SK-N-SH (cell line): ENCODE data around the gene EPHB2. TPM values are rescaled to one million over a fixed set of nuclear protein-coding genes. Genes with fewer than 3 reads are reported as not detected.

Experiments used
- CTCF ChIA-PET: fragments of 300-600, 350-600 bp; formaldehyde crosslinking; extraction: SDS; loops from one replicate; lab custom pipeline; 2021; lab: Yijun Ruan, JAX
- POLR2A ChIA-PET: fragments of 350-600 bp; sonication (Branson Sonifier 250); formaldehyde crosslinking; extraction: SDS; loops from one replicate; lab custom pipeline; 2020; ENCODE audit warnings: antibody characterized with exemption, inconsistent platforms; lab: Yijun Ruan, JAX
- DNase-seq: peaks from one replicate; pipeline ENCODE4 v3.0.0; 2012
- H2AFZ ChIP-seq: fragments of 200-600 bp; sonication (generic); 2 replicates; pipeline ENCODE4 v1.8.1; 2016; ENCODE audit warnings: antibody characterized with exemption, mild to moderate bottlenecking, low read depth
- H3F3A ChIP-seq: fragments of 200-600 bp; sonication (generic); replicated peaks from 2 replicates; pipeline ENCODE3; 2016; ENCODE audit warnings: antibody characterized with exemption, mild to moderate bottlenecking; ENCODE audit not compliant: insufficient read depth
- H3K27ac ChIP-seq, 2 experiments: fragments of 200-500 bp in 1 of 2; fragments of 200-600 bp in 1 of 2; sonication (Bioruptor generic) in 1 of 2; sonication (generic), shearing (Covaris generic) in 1 of 2; 2 replicates each; pipeline versions ENCODE4 v1.5.1 to v1.6.1; 2014 to 2016; ENCODE audit warnings: low read depth in 2 of 2, inconsistent platforms in 1 of 2, low read length in 1 of 2, mild to moderate bottlenecking in 1 of 2, mixed read lengths in 1 of 2
- H3K27me3 ChIP-seq: fragments of 200-600 bp; sonication (generic), shearing (Covaris generic); 2 replicates; pipeline ENCODE4 v1.6.1; 2016; ENCODE audit warnings: mixed run types; ENCODE audit not compliant: insufficient read depth
- H3K36me3 ChIP-seq, 2 experiments: fragments of 200-500 bp in 1 of 2; fragments of 200-600 bp in 1 of 2; sonication (Bioruptor generic) in 1 of 2; sonication (generic) in 1 of 2; replicated peaks in 1 of 2; 2 replicates each; pipeline versions ENCODE3 to v1.5.1; 2014 to 2016; ENCODE audit warnings: low read length in 1 of 2, mild to moderate bottlenecking in 1 of 2; ENCODE audit not compliant: insufficient read depth in 2 of 2, control insufficient read depth in 1 of 2
- H3K4me1 ChIP-seq, 2 experiments: fragments of 200-500 bp in 1 of 2; fragments of 200-600 bp in 1 of 2; sonication (Bioruptor generic) in 1 of 2; sonication (generic), shearing (Covaris generic) in 1 of 2; 2 replicates each; pipeline versions ENCODE4 v1.5.1 to v1.6.1; 2014 to 2016; ENCODE audit warnings: low read depth in 1 of 2, low read length in 1 of 2, mixed run types in 1 of 2; ENCODE audit not compliant: insufficient read depth in 2 of 2, control insufficient read depth in 1 of 2
- H3K4me2 ChIP-seq: fragments of 200-600 bp; sonication (generic), shearing (Covaris generic); 2 replicates; pipeline ENCODE4 v1.6.1; 2017; ENCODE audit warnings: mixed run types
- H3K4me3 ChIP-seq, 2 experiments: fragments of 200-500 bp in 1 of 2; fragments of 200-600 bp in 1 of 2; sonication (Bioruptor generic) in 1 of 2; sonication (generic), shearing (Covaris generic) in 1 of 2; 2 replicates each; pipeline versions ENCODE4 v1.5.1 to v1.8.1; 2014 to 2016; ENCODE audit warnings: low read depth in 2 of 2, inconsistent platforms in 1 of 2, low read length in 1 of 2, mild to moderate bottlenecking in 1 of 2, mixed read lengths in 1 of 2, moderate library complexity in 1 of 2
- H3K79me2 ChIP-seq: fragments of 200-600 bp; sonication (generic); 2 replicates; pipeline ENCODE4 v1.8.1; 2017; ENCODE audit warnings: mild to moderate bottlenecking; ENCODE audit not compliant: insufficient read depth
- H3K9ac ChIP-seq: fragments of 200-600 bp; sonication (generic); 2 replicates; pipeline ENCODE4 v1.6.1; 2017; ENCODE audit warnings: mixed run types
- H3K9me2 ChIP-seq: fragments of 200-600 bp; sonication (generic); 2 replicates; pipeline ENCODE4 v1.6.1; 2017; ENCODE audit warnings: mixed run types
- H3K9me3 ChIP-seq: fragments of 200-600 bp; sonication (generic); 2 replicates; pipeline ENCODE4 v1.6.1; 2017; ENCODE audit warnings: mixed run types, mild to moderate bottlenecking, moderate library complexity
- H4K20me1 ChIP-seq: fragments of 200-600 bp; sonication (generic); 2 replicates; pipeline ENCODE4 v1.6.1; 2017; ENCODE audit warnings: mild to moderate bottlenecking, mixed run types; ENCODE audit not compliant: insufficient read depth
- CHD2 ChIP-seq: fragments of 150-350 bp; IDR thresholded peaks from 2 replicates; pipeline ENCODE4 v1.6.1; 2018; ENCODE audit warnings: low read length; ENCODE audit not compliant: partially characterized antibody
- CTCF ChIP-seq: fragments of 200-600 bp; sonication (generic); IDR thresholded peaks from 2 replicates; pipeline ENCODE4 v1.6.1; 2017; ENCODE audit warnings: antibody characterized with exemption, mild to moderate bottlenecking, moderate library complexity
- FOXJ3 ChIP-seq: sonication (generic); formaldehyde crosslinking; IDR thresholded peaks from 2 replicates; pipeline ENCODE4 v1.5.1; 2020; ENCODE audit warnings: mild to moderate bottlenecking, missing genetic modification reagents
- IRF3 ChIP-seq: fragments of 150-350 bp; IDR thresholded peaks from 2 replicates; pipeline ENCODE4 v1.6.1; 2016; ENCODE audit warnings: mild to moderate bottlenecking, low read depth, low read length
- NFIC ChIP-seq: IDR thresholded peaks from 2 replicates; pipeline ENCODE4 v1.4.0; 2012; ENCODE audit warnings: borderline replicate concordance
- RAD21 ChIP-seq: IDR thresholded peaks from 2 replicates; pipeline ENCODE4 v1.6.1; 2012; ENCODE audit warnings: mild to moderate bottlenecking, low read length
- REST ChIP-seq: IDR thresholded peaks from 2 replicates; pipeline ENCODE4 v1.6.1; 2012; ENCODE audit warnings: mild to moderate bottlenecking, low read depth, low read length, moderate library complexity
- RFX5 ChIP-seq: IDR thresholded peaks from 2 replicates; pipeline ENCODE4 v1.6.1; 2012; ENCODE audit warnings: mild to moderate bottlenecking, improper control_type of control experiment, low read length
- USF2 ChIP-seq: fragments of 150-350 bp; IDR thresholded peaks from 2 replicates; pipeline ENCODE4 v1.6.1; 2017; ENCODE audit warnings: antibody characterized with exemption, low read length, low read depth, borderline replicate concordance
- YY1 ChIP-seq: IDR thresholded peaks from 2 replicates; pipeline ENCODE4 v1.4.0; 2012; ENCODE audit warnings: low read depth, mild to moderate bottlenecking
- ZBTB33 ChIP-seq: IDR thresholded peaks from 2 replicates; pipeline ENCODE4 v1.4.0; 2012; ENCODE audit warnings: low read depth, borderline replicate concordance
- WGBS: methylation state at CpG from one replicate; pipeline ENCODE4 v1.1.6; 2017; ENCODE audit warnings: low lambda C conversion rate; 5-methylcytosine and 5-hydroxymethylcytosine counted together
- polyA plus RNA-seq, 3 experiments: library from polyadenylated mRNA; depleted of rRNA; stranded (reverse); fragments of >200 nt; gene quantifications; 2 replicates each; pipeline ENCODE4 v1.2.3, GENCODE V29; 2012

EPHB2 gene
- polyA plus RNA-seq, 1 of the 3 experiments (the other 2 are of a cell fraction) = 25.2 TPM

- TF ChIP-seq REST = no peak
- TF ChIP-seq, all 33 proteins: peak for 0
Measured at GRCh38 chr1:22910986-22911651, 200.5 kb downstream of the EPHB2 start (continued).

- CTCF ChIA-PET = interaction anchor here (1.2 to 1.9 kb wide), 3 partner anchors 18 to 238 kb away, joined by 3 to 7 read pairs (median 4); no protein-coding TSS in a partner anchor
Measured at GRCh38 chr1:22912311-22912710, 201.7 kb downstream of the EPHB2 start.

More at GRCh38 chr1:22912311-22912710, 201.7 kb downstream of the EPHB2 start:
- no peaks in the 10 kb centered on the region for H3K27me3 ChIP-seq
- no peaks in the 10 kb centered on the region for H3K9me3 ChIP-seq
- WGBS = 98% methylated on average over 16 of the region's 16 CpGs
- no peak overlapping the region for H3K9ac ChIP-seq
- POLR2A ChIA-PET = no interaction called here
- no peak for DNase-seq
- TF ChIP-seq CHD2 = no peak
- no peak for TF ChIP-seq USF2
- TF ChIP-seq ZBTB33 = no peak
- no peak for TF ChIP-seq YY1
- no peak for TF ChIP-seq NFIC
- no peak for TF ChIP-seq RFX5
- TF ChIP-seq FOXJ3 (CRISPR knock-in tag) = no peak
- no peak for TF ChIP-seq CTCF
- no peak for TF ChIP-seq RAD21
- TF ChIP-seq IRF3 = no peak
- TF ChIP-seq, all 33 proteins: peak for 0
- Histone ChIP-seq H4K20me1 (no peaks in the 10 kb centered on the region), H3K9me2 (no peaks in the 10 kb centered on the region), H3K4me2 (no peak overlapping the region), H3F3A (no peaks in the 10 kb centered on the region), H3K4me3 (no peak overlapping the region), H3K79me2 (no peaks in the 10 kb centered on the region), H3K27ac (no peak overlapping the region), H3K4me1 (no peaks in the 10 kb centered on the region; a peak in 1 of 4 replicates), H3K36me3 (peaks cover 7 to 19% of the 10 kb centered on the region in 2 experiments), H2AFZ (no peak overlapping the region)
